ENCODE measurements around the gene DGCR6.
"Not testable (repeated sequence)": the region's sequence is repeated elsewhere in the genome, so short reads cannot be mapped to it uniquely, and the experiment has no call there.

- not testable (repeated sequence) for TF ChIP-seq POLR2A, CTCF (IDR thresholded peaks at IDR 0.05)
Measured at GRCh38 chr22:18911535-18911934, 5.4 kb downstream of the DGCR6 start.
